CD4-positive, alpha-beta T cell treated with Interleukin-12 subunit alpha and Interleukin-12 subunit beta, for 1 hour (primary cell): ENCODE data around the gene POLR2J.

Experiments
- DNase-seq: peaks from one replicate; pipeline ENCODE4 v3.0.0-alpha.2; 2020

Gene POLR2J

DNA sequence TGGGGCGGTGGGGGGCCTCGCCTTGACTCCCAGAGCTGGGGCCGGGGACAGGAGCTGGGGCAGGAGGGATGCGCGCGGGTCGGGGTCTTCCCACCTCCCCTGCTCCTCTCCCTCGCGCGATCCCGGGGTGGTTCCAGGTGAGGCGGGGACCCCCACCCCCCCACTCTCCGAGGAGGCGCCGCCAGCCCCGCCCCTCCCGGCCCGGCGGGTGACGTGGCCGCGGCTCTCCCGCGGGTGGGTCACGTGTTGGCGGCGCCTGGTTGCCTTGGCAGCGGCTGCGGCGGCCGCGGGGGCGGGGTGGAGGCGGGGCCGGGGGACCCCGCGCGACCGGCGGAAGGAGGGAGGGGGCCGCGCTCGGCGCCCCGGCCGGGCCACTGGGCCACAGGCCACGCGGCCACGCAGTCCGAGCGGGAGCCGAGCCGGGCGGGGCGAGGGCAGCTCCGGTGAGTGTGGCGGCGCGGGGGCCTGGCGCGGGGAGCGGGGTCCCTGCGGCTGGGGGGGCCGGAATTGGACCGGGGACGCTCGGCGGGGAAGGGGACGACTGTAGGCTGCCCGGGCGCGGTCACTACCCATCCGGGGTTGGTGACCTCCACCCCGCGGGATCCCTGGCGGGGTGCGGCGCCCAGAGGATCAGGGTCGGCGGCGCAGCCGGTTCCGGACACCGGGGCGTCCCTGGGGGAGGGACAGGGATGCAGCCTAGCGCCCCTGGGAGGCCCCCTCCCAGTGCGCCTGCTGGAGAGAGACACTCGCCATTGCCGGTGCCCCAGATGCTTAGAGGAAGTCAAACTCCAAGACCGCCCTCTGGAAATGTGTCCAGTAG lies 45.3 kb downstream of the POLR2J start, which contains the start of gene ORAI2:
ORAI2 (plus strand) TSS at position 357 of the 820 bp plus-strand sequence. CDS start 5,382 bp downstream, outside the sequence.
- peak; percentile 91 for DNase-seq

- no peak for DNase-seq
Measured at GRCh38 chr7:102432442-102433218, 46.1 kb downstream of the POLR2J start.

GRCh38 chr7:102431617-102432298 lies 47.0 kb downstream of the POLR2J start:
- peak; percentile 83 for DNase-seq

DNA sequence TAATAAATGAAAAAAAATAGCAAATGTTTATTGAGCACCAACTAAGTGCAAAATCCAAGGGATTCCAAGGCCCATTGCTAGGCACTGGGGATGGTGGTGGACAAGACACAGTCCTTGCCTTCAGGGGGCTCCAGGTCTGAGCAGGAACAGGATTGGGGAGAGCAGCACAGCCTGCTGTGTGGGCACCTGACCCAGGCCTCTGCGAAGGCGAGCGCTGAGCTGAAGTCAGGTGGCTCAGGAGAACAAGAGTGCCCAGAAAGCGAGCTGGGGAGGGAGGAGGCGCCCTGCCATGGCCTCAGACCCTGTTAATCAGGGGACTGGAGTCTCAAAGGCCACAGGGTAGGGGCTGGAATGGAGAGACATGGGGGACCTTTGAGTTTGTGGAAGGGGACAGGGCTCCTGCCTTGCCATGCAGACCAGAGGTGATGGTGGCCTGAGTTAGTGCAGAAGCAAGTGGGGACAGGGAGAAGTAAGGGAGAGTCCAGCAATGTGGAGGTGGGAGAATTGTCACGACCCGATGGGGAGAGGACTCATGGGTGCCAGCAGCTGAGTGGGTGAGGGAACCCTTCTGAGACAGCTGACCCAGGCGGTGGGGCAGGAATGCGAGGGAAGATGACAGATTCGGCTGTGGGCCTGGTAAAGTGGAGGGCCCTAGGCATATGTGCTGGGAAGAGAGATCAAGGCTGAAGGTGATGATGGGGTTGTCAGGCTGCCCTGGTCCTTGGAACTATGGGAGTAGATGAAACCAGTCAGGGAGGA lies 49.4 kb downstream of the POLR2J start:
- no peak for DNase-seq

GRCh38 chr7:102427019-102427405 lies 51.7 kb downstream of the POLR2J start:
- DNase-seq, result no peak

DNA sequence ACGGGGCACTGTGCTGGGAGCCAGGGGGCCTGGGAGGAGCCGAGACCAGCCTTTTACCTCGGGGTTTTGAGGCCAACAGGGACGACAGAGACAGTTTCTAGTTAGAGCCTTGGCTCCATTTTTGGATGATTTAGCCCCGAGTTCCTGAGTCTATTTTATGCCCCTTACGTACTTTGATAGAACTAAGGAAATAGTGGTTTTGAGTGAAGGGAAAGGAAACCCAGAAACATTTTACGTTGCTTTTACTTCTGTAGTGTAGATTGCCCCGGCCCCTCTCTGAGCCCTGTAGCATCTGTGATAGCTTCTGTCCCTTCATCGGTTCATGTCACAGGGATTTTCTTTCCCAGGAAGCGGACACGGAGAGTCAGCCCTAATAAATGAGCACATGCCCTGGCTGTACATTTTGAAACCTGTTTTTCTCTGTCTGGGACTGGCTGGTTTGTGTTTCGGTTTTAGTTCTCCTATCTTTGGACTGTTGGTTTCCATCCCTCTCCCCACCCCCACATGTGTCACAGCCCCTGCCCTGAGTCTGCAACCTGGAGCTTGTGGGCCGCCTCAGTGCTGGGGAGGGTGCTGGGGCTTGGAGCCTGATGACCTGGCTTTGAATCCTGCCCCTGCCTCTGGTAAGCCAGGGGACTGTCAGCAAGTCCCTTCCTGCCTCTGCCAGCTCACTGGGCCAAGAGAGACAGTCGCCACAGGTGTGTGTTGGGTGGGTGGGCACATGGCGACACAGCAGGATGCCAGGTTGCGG lies 52.3 kb downstream of the POLR2J start:
- peak; percentile 79 for DNase-seq

- DNase-seq, result peak; percentile 91
Measured at GRCh38 chr7:102425639-102426267, 53.0 kb downstream of the POLR2J start.

DNA sequence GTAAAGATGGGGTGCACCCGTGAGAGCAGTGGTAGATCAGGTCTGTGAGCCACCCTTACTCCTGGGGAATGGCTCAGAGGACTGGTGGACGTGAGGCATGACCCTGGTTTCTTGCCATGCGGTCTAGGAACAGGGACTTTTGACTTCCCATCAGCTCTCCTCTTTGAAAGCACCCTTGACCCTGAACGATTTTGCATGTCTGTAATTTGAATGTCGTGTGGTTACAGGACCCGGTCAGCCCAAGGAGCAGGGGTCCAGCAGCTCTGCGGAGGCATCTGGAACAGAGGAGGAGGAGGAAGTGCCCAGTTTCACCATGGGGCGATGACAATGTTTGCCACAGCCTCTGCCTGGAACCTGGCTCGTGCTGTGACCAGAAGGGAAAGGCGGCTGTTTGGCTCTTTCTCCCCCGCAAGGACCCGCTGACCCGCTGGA lies 53.9 kb downstream of the POLR2J start:
- DNase-seq, result no peak

- no peak for DNase-seq
Measured at GRCh38 chr7:102424129-102424551, 54.6 kb downstream of the POLR2J start.
